ENCODE data around the gene SLC7A4. TPM values are rescaled to one million over a fixed set of nuclear protein-coding genes. Genes with fewer than 3 reads are reported as not detected.
"Not testable (repeated sequence)": the region's sequence is repeated elsewhere in the genome, so short reads cannot be mapped to it uniquely, and the experiment has no call there.

SLC7A4 gene
- polyA plus RNA-seq, 3 donors, result 0.94 to 1.5 (median 1.4) TPM

DNA sequence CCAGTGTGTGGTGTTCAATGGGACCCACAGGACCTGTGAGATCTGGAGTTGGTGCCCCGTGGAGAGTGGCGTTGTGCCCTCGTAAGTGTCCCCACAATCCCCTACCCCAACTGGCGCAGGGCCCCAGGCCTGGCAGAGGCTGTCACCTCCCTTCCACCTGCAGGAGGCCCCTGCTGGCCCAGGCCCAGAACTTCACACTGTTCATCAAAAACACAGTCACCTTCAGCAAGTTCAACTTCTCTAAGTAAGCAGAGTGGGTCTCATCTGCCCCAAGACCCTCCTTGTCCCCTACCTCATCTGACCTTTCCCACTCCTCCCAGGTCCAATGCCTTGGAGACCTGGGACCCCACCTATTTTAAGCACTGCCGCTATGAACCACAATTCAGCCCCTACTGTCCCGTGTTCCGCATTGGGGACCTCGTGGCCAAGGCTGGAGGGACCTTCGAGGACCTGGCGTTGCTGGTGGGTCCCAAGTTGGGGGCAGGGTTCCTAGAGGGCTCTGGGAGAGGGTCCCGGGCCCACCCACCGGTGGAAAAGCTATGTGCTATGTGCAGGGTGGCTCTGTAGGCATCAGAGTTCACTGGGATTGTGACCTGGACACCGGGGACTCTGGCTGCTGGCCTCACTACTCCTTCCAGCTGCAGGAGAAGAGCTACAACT lies 9.3 kb downstream of the SLC7A4 start:
- no peak for DNase-seq (ENCODE audit: low read depth in 3 of 3, low spot score in 2 of 3)

DNA sequence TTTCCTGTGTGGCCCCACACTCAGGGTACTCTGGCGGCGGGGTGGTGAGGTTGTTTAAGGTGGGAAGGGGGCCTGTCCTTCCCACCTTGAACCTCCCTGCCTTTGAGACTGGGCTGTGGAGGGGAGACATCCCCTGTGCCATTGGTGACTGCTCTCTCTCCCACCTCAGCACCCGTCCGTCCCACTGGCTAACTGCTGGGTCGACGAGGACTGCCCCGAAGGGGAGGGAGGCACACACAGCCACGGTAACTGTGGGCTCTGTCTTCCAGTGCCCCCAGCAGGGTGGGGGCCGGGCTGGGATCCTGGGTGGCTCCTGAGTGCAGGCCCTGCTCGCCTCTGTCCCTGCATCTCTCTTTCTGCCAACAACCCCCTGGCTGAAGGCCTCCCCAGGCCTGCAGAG lies 9.9 kb downstream of the SLC7A4 start:
- DNase-seq (ENCODE audit: low read depth in 3 of 3, low spot score in 2 of 3), result no peak

DNA sequence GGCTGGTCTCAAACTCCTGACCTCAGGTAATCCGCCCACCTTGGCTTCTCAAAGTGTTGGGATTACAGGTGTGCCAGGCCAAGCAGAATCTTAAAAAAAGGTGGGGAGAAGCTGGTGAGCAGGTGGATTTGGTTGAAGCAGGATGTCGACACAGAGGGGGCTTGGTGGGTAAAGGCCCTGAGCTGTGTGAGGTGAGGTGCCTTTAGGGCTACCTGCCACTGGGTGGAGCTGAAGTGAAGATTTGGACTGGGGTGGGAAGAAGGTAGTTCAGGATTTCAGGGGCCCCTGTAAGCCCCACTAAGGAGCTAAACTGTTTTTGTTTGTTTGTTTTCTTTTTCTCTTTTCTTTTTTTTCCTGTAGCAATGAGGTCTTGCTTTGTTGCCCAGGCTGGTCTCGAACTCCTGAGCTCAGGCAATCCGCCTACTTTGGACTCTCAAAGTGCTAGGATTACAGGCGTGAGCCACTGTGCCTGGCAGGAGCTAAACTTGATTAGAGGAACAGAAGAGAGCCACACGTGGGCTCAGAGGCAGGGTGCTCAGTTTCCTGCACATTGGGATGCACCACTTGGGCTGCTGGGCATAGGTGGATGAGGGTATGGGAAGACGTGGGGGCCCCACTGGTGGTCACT lies 11.4 kb downstream of the SLC7A4 start:
- no peak for DNase-seq (ENCODE audit: low read depth in 3 of 3, low spot score in 2 of 3)

DNA sequence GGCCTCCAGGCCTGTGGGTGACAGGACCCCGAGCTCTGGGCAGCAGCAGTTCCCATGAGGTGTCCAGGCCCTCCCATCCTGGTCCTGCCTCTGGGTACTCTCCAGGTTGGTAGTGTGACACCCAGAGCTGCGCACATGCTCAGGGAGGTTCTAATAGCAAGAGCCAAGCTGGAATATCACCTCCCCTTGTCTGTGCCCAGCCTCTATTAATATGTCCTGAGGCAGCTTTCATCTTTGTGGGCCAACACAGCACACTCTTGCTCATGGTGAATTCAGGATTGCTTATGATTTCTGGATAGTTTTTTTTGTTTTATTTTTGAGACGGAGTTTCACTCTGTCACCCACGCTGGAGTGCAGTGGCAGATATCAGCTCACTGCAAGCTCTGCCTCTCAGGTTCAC lies 14.0 kb downstream of the SLC7A4 start:
- DNase-seq (ENCODE audit: low read depth in 3 of 3, low spot score in 2 of 3), result no peak

DNA sequence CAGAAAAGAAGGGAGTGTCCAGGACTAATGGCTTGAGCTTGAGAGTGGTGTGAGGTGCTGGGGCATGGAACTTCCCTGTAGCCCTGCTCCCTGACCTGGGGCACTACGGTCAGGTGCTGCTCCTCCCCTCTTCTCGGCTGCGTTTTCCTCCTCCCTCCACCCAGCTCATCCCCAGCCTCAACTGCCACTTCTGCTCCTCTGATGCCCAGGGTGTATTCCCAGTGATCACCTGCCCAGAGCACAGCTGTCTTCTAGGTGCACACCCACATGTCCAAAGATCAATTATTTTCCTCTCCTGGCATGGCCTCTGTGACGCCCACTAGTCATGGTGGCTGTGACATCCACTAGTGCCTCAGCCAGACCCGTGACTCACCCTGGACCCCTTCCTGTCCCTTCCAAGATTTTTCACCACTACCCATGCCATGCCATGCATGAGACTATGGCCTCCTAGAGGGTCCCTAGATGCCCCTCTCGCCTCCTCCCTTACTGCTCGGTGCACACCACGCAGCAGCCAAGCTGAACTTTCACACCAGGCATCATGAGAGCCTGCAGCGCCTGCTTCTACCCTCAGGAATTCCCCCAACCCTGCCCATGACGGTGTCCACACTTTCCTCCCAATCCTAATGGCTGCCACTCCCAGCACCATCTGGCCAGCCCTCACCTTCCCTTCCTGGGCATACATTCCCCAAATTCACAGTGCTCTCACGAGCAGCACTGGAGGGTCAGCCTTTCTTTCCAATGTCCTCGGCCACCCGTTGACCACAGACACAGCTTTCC lies 15.5 kb downstream of the SLC7A4 start:
- no peak for DNase-seq (ENCODE audit: low read depth in 3 of 3, low spot score in 2 of 3)

DNA sequence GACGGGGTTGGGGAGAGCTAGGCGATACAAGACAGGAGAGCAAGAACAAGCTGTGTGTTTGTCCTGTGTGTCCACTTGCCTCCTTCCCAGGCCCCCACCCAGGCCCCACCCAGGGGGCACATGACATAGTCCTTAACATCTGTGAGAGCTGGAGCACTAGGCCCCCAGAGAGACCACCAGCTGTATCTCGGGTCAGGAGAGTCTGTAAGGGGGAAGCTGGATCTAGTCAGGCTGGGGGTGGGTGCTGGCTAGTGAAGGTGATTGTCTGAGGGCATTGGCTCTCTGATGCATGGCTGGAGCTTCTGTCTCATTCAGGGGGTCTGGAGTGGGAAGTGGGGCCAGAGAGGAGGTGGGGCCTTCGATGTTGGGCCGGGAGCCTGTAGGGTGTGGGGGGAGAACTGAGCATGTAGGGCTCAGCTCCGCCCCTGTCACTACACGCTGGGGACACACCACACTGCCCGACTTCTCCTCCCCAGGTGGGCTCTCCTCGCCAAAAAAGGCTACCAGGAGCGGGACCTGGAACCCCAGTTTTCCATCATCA lies 16.8 kb downstream of the SLC7A4 start:
- DNase-seq (ENCODE audit: low read depth in 3 of 3, low spot score in 2 of 3), result no peak

DNA sequence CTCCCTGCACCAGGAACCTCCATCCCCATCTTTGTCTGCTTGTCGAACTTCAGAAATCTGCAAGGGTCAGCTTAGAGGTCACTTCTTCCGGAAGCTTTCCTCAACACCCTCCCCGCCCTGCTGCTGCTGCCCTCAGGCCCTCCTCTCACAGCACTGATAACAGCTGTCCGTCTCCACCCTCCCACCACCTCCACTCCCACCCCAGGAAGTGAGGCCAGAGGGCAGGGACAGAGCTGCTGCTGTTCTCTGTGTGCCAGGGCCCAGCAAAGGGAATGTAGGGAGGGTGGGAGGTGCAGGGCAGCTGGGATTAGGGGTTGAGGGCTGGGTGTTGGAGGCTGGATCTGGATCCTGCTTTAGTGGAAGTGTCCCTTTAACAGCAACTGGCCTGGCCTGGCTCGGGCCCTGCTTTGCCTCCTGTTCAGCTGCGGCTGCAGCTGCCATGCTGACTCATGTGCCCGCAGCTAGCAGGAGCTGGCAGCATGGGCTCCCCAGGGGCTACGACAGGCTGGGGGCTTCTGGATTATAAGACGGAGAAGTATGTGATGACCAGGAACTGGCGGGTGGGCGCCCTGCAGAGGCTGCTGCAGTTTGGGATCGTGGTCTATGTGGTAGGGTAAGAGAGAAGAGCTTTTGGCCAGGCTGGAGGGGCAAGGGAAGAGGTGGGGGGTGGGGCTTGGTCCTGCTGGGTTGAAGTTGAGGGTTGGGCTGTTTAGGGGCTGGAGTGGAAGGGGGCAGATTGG lies 17.5 kb downstream of the SLC7A4 start, which contains the start of gene P2RX6:
TSS of gene P2RX6 (plus strand) at position 440 of the 740 bp plus-strand sequence. CDS start at position 450, 10 bp downstream.
- DNase-seq (ENCODE audit: low read depth in 3 of 3, low spot score in 2 of 3), result no peak

DNA sequence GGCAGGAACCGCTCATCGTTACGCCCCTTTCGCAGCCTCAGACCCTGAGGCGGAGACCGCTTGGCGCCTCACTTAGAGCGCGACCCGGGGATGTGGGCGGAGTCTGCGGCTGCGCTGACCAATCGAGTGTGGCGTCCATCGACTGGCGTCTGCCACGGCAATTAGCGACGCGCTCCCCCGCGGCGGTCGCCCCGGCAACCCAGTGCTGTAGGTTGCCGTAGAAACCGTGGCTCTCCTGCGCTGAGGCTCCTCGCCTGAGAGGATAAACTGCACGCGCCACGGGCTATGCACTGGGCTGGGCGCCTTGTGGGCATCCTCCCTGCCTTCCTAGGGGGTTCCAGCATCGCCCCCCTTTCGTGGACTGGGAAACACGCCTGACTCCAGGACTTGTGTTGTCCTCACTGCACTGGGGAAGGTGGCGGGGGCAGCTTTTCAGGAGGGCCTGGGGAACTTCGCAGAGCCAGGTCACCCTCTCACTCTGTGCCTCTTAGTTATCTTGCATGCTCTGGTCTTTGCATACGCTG lies 18.1 kb downstream of the SLC7A4 start:
- DNase-seq (ENCODE audit: low read depth in 3 of 3, low spot score in 2 of 3), result peak; percentile 85 to 89 (median 89)

DNA sequence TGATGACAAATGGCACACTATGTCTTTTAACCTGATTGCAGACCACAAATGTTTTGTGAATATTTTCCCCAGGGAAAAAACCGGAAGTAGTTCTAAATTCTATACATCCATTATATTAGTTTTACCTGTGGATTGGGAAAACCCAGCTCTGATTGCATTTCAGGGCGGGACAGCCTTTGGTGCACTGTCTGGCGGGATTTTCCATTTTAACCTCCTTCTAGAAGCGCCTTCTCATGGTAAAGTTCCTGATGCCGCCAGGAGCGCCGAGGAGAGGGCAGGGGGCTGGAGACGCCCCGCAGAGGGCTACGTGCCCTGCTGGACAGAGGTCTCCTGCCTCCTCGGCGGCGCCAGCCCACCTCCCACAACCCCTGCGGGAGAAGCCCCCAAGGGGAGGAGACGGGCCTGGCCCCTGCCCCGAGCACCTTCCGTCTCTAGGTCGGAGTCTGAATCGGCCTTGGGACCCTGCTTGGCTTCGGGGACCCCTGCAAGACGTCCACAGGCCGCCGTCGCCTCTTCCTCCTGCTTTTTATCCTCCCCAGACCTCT lies 18.6 kb downstream of the SLC7A4 start:
- DNase-seq (ENCODE audit: low read depth in 3 of 3, low spot score in 2 of 3), result no peak

DNA sequence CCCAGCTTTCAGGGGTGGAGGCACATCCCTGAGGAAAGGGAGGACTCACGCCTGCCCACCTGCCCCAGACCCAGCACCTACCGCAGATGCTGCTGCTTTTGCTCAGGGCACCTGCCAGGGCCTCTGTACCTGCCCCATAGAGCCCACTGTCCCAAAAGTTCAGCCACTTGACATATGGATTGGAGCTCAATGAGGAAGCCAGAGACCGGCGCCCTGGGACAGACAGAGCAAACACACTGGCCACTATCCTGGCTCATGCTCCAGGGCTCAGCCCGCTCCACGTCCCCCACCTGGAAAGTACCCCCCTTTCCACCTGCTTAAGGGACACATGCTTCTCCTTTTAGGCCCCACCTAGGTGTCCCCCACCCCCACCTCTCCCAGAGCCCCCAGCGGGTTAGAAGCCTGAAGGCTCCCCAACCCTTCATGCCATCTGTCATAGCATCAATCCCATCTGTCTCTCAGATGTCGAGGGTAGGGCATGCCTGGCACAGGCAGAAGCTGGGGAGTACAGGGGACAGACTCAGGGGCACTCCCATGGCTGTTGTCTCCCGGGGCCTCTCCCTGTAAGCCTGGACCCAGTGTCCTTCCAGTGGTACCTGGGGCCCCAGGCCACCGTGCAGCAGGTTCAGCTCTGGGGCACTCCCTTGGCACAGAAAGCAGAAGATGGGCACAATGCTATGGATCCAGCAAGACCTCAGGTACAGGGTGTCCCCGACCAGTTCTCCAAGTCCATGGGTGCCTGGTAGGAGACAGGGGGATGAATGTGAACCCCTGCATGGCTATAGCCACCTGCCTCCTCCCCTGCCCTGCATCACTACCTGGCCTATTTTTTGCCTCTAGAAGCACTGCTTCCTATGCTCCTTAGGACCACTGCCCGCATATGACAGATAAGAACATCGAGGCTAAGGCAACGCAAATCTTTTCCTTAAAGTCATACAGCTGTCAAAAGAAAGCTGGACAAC lies 19.6 kb downstream of the SLC7A4 start:
- DNase-seq (ENCODE audit: low read depth in 3 of 3, low spot score in 2 of 3), result no peak

DNA sequence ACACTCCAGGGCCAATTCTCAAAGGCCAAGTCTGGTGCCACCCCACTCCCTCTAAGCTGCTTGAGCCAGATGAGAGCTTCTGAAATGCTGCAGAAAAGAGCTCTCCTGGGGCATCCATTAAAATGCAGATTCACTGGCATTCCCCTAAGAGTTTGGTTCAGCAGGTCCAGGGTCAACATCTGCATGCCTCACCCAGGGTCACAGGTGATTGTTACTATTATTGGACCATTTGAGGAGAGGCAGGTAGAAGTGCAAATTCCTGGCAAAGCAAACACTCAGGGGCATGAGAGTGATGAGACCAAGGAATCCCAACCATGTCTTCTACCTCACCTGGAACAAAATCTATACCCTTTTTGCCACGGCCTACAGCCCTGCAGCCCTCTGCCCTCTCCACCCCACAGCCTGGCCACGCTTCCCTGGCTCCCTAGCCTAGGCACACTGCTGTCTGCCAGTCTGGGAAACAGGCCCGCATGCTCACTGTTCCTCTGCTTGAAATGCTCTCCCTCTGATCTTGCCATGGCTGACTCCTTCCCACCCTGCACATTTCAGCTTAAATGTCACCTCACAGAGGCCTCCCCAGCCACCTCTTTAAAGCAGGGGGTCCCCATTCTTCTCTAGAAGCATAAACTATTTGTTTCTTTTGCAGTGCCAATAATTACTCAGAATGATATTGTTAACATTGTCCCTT lies 21.8 kb downstream of the SLC7A4 start:
- no peak for DNase-seq (ENCODE audit: low read depth in 3 of 3, low spot score in 2 of 3)

DNA sequence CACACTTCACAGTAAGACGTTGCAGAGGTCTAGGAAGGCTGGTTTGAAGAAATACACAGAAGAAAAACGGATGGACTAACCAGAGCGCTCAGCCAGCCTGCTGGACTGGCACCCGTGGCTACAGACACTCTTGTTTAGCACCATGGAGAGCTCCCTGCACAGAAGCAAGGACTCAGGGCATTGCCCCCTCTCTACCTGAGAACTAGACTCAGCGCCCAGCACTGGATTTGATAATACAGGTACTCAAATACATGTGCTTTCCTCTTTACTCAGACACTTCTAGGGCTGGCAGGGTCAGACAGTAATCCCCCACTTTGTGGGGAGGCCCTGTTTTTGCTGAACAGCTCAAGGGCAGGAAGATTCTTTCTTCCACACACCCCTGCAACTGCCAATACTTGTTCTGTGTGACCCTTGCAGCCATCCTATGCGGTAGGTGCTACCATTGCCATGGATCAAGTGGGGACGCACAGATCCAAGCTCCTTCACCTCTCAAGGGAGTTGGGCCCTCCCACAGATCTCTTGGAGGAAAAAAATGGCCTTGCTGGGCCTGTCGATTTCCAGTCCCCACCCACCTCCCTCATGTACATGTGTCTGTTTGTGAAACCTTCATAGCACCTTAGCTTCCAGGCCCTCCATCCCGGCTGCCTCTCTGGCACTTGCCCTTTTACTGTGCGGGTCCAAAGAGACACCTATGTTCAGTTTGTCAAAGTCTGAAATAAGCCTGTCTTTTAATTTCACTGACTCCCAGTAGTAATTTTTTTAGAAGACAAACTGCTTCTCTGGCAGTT lies 22.5 kb downstream of the SLC7A4 start:
- peak in 2 of 3 donors; percentile 62 to 67 for DNase-seq (ENCODE audit: low read depth in 3 of 3, low spot score in 2 of 3)

DNA sequence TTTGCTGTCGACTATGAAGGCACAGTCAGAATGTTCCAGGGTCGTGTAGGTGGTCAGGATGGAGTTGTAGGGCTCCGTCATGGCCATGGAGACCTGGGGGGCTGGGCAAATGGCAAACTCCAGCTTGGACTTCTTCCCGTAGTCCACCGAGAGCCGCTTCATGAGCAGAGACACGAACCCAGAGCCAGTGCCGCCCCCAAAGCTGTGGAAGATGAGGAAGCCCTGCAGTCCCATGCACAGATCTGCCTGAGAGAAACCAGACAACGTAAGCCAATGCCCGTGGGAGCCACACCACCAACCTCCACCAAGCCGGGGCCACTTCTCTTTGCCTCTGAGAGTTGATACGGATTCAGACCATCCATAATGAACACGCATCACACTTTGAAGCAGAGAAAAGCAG lies 23.2 kb downstream of the SLC7A4 start:
- not testable (repeated sequence) for DNase-seq (ENCODE audit: low read depth in 3 of 3, low spot score in 2 of 3)

DNA sequence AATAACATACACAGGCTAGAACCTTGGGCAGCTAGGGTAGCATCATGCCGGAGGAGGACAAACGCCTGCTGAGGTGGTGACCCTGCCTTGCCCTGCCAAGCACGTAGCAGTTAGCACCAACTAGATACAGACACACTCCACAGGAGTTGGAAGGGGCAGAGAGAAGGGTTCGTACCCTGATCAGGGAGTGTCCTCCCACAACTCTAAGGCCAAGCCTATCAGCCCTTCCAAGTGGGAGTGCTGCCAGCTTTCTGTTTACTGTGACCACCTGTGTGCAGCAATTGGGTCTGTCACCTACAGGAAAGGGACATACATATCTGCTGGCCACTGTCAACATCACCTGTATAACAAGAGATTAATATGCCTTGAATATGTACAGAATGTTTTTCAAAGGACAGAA lies 28.6 kb downstream of the SLC7A4 start:
- no peak for DNase-seq (ENCODE audit: low read depth in 3 of 3, low spot score in 2 of 3)

DNA sequence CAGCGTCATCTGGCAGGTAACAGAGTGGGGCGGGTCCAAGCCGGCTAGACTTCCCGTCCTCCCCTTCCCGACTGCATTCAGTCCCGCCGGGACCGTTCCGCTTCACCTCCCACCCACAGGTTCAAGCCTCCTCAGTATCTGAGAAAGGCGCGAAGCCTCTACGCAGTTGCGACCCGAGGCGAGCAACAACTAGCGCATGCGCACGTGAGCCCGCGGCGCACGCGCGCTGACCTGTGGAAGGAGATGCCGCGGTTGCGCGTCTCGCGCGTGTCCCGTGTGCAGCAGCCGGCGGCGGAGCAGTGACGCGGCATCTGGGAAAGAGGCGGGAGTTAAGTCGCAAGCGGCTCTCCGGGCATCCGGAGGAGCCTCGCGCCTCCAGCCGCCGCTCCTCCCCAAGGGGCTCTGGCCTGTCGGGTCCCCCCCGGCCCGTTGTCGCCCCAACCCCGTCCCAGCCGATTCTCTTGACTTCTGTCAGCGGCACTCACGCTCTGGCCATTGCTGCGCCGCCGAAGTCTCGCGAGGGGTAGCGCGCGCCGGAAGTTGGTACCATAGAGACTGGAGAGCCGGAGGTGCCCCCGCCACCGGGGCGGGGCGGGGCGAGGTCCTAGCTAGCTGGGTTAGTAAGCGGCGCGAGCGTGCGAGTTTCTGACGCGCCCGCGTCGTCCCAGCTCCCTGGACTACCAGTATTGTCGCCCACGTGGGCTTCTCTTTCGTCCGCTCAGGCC lies 30.6 kb downstream of the SLC7A4 start, which contains the start of gene THAP7:
TSS of gene THAP7 (minus strand) at position 518 of the 725 bp plus-strand sequence. CDS start at position 311, 207 bp downstream.
- DNase-seq (ENCODE audit: low read depth in 3 of 3, low spot score in 2 of 3), result peak; percentile 88 to 91 (median 90)

DNA sequence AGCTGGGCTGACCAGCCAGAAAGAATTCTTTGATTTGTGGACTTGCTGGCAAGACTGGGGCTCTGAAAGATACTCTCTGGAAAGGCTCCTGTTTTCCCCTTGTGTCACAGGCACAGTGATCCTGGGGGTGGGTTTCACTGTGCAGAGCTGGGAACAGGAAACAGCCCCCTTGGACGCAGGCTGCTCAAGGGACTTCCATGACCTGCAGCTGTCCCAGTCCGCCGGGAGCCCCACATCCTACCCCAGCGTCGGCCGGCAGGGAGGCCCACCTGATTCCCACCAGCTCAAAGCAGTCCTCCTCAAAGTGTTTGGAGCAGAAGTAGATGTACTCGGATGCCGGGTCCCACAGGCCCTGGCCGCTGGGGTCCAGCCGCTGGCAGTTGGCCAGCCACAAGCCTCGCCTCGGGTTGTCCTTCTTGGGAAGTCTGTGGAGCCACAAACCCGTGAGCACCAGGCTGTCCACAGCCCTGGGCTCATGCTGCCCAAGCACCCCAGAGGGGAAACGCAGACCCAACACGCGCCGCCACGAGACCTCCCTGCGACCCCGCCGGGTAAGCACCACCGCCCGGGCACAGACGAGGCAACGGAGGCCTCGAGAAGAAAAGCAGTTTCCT lies 31.3 kb downstream of the SLC7A4 start:
- DNase-seq (ENCODE audit: low read depth in 3 of 3, low spot score in 2 of 3), result no peak

Data from right renal cortex interstitium (tissue), 3 donors.